Hepatocyte (in vitro differentiated cells): ENCODE data around the gene SLC35F5. TPM values are rescaled to one million over a fixed set of nuclear protein-coding genes. Genes with fewer than 3 reads are reported as not detected.
A peak's percentile ranks its signal among the peaks of the same experiment; 100 is the strongest.

ENCODE experiments used
- DNase-seq: peaks from one replicate; pipeline ENCODE4 v3.0.0-alpha.2; 2016; ENCODE audit warnings: low spot score
- H2AFZ ChIP-seq: fragments of 200-600 bp; sonication (generic); 2 replicates; pipeline ENCODE4 v1.6.0; 2016; ENCODE audit warnings: antibody characterized with exemption, mild to moderate bottlenecking
- H3K27ac ChIP-seq: fragments of 200-600 bp; sonication (generic); 2 replicates; pipeline ENCODE4 v1.5.1; 2016; ENCODE audit warnings: mild to moderate bottlenecking
- H3K27me3 ChIP-seq: fragments of 200-600 bp; sonication (generic); 2 replicates; pipeline ENCODE4 v1.6.1; 2016
- H3K36me3 ChIP-seq: fragments of 200-600 bp; sonication (generic); replicated peaks from 2 replicates; pipeline ENCODE4 v1.5.1; 2016; ENCODE audit warnings: low read depth; ENCODE audit not compliant: insufficient read depth
- H3K4me1 ChIP-seq: fragments of 200-600 bp; sonication (generic); 2 replicates; pipeline ENCODE4 v1.5.1; 2016; ENCODE audit warnings: mild to moderate bottlenecking, moderate library complexity; ENCODE audit not compliant: insufficient read depth
- H3K4me2 ChIP-seq: fragments of 200-600 bp; sonication (generic); 2 replicates; pipeline ENCODE4 v1.6.0; 2016
- H3K4me3 ChIP-seq: fragments of 200-600 bp; sonication (generic); 2 replicates; pipeline ENCODE4 v1.5.1; 2016; ENCODE audit warnings: mild to moderate bottlenecking
- H3K79me2 ChIP-seq: fragments of 200-600 bp; sonication (generic); 2 replicates; pipeline ENCODE4 v1.6.0; 2017; ENCODE audit warnings: mild to moderate bottlenecking
- H3K9me2 ChIP-seq: fragments of 200-600 bp; sonication (generic); replicated peaks from 2 replicates; pipeline ENCODE4 v1.6.0; 2017; ENCODE audit warnings: mild to moderate bottlenecking; ENCODE audit not compliant: insufficient read depth
- H3K9me3 ChIP-seq: fragments of 200-600 bp; sonication (generic); 2 replicates; pipeline ENCODE4 v1.5.1; 2016; ENCODE audit warnings: low read depth, mild to moderate bottlenecking
- H4K20me1 ChIP-seq: fragments of 200-600 bp; sonication (generic); 2 replicates; pipeline ENCODE4 v1.6.0; 2016; ENCODE audit warnings: mild to moderate bottlenecking; ENCODE audit not compliant: insufficient read depth, poor library complexity, severe bottlenecking
- CTCF ChIP-seq: fragments of 200-600 bp; sonication (generic); IDR thresholded peaks from 2 replicates; pipeline ENCODE4 v1.5.1; 2016; ENCODE audit warnings: antibody characterized with exemption, mild to moderate bottlenecking; ENCODE audit not compliant: poor library complexity
- EZH2 ChIP-seq: fragments of 200-600 bp; sonication (generic); IDR thresholded peaks from 2 replicates; pipeline ENCODE4 v1.6.1; 2016; ENCODE audit warnings: antibody characterized with exemption, mild to moderate bottlenecking, borderline replicate concordance
- EZH2phosphoT487 ChIP-seq: fragments of 200-600 bp; sonication (generic); IDR thresholded peaks from one replicate; pipeline ENCODE4 v1.6.1; 2018; ENCODE audit warnings: antibody characterized with exemption, mild to moderate bottlenecking, low read depth, moderate library complexity; ENCODE audit not compliant: unreplicated experiment, severe bottlenecking
- WGBS: methylation state at CpG from one replicate; pipeline ENCODE4 v1.1.6; 2016; ENCODE audit warnings: low lambda C conversion rate; ENCODE audit errors: missing lambda C conversion rate; 5-methylcytosine and 5-hydroxymethylcytosine counted together
- polyA plus RNA-seq: library from polyadenylated mRNA; unstranded; fragments of >200 nt; fragmentation: Nextera tagmentation; extraction: Ambion mirVana; gene quantifications from 2 replicates; pipeline ENCODE4 v1.2.1, GENCODE V29; 2016
- total RNA-seq: library from RNA; depleted of rRNA; stranded (reverse); fragments of >200 nt; gene quantifications from 2 replicates; pipeline ENCODE4 v1.2.3, GENCODE V29; 2014

SLC35F5 gene
- total and polyA plus RNA-seq, 2 experiments from 2014 or later = 69.4 to 132 TPM

GRCh38 chr2:113796592-113797175, 40.2 kb upstream of the SLC35F5 start:
- H3K4me2 ChIP-seq = no peak overlapping the region
- no peak for DNase-seq
- H3K4me3 ChIP-seq = no peak overlapping the region
- H3K9me3 ChIP-seq = no peaks in the 10 kb centered on the region
- TF ChIP-seq EZH2phosphoT487 = no peak
- TF ChIP-seq CTCF = no peak
- TF ChIP-seq EZH2 = no peak
- H3K79me2 ChIP-seq = no peaks in the 10 kb centered on the region
- 46% methylated on average over 6 of the region's 6 CpGs for WGBS
- no peaks in the 10 kb centered on the region for H3K36me3 ChIP-seq
- H4K20me1 ChIP-seq = no peaks in the 10 kb centered on the region
- peak overlapping the region; percentile 4 for H3K27ac ChIP-seq
- no peak overlapping the region for H2AFZ ChIP-seq
- H3K4me1 ChIP-seq = peaks cover 5% of the 10 kb centered on the region
- no peaks in the 10 kb centered on the region for H3K9me2 ChIP-seq
- no peaks in the 10 kb centered on the region for H3K27me3 ChIP-seq

GRCh38 chr2:113795405-113795920, 39.0 kb upstream of the SLC35F5 start:
- H2AFZ ChIP-seq = no peak overlapping the region
- H3K36me3 ChIP-seq = no peaks in the 10 kb centered on the region
- H3K4me3 ChIP-seq = no peak overlapping the region
- no peaks in the 10 kb centered on the region for H3K27me3 ChIP-seq
- 81% methylated on average over 3 of the region's 3 CpGs for WGBS
- H3K9me2 ChIP-seq = no peaks in the 10 kb centered on the region
- no peak for DNase-seq
- no peaks in the 10 kb centered on the region for H3K79me2 ChIP-seq
- no peaks in the 10 kb centered on the region for H4K20me1 ChIP-seq
- H3K4me2 ChIP-seq = no peak overlapping the region
- peaks cover 8% of the 10 kb centered on the region for H3K4me1 ChIP-seq
- H3K27ac ChIP-seq = no peak overlapping the region
- TF ChIP-seq EZH2phosphoT487 = no peak
- no peak for TF ChIP-seq CTCF
- TF ChIP-seq EZH2 = no peak
- H3K9me3 ChIP-seq = no peaks in the 10 kb centered on the region

- Histone ChIP-seq H3K79me2 (no peaks in the 10 kb centered on the region), H3K9me2 (no peaks in the 10 kb centered on the region), H3K4me3 (no peak overlapping the region), H3K27ac (peak overlapping the region; percentile 17), H4K20me1 (no peaks in the 10 kb centered on the region), H3K36me3 (no peaks in the 10 kb centered on the region), H2AFZ (peak overlapping the region; percentile 12), H3K9me3 (no peaks in the 10 kb centered on the region), H3K4me2 (peak overlapping the region; percentile 20), H3K27me3 (no peaks in the 10 kb centered on the region), H3K4me1 (peaks cover 8% of the 10 kb centered on the region)
- TF ChIP-seq CTCF = no peak
- no peak for TF ChIP-seq EZH2phosphoT487
- TF ChIP-seq EZH2 = no peak
- DNase-seq = no peak
- 65% methylated on average over 5 of the region's 5 CpGs for WGBS
Observed at GRCh38 chr2:113791697-113792590, 35.5 kb upstream of the SLC35F5 start.
